Adipocyte (in vitro differentiated cells): ENCODE data around the gene CDH26.

ENCODE experiments used
- DNase-seq: peaks from one replicate; pipeline ENCODE4 v3.0.0-alpha.2; 2015; ENCODE audit warnings: low read depth
- H3K27me3 ChIP-seq: replicated peaks from 2 replicates; pipeline ENCODE4 v1.7.0; 2013; ENCODE audit warnings: mild to moderate bottlenecking, low read length, moderate library complexity; ENCODE audit not compliant: control insufficient read depth, insufficient read depth
- H3K36me3 ChIP-seq: 2 replicates; pipeline ENCODE4 v1.7.0; 2013; ENCODE audit warnings: low read length, mild to moderate bottlenecking, moderate library complexity; ENCODE audit not compliant: control insufficient read depth, insufficient read depth, severe bottlenecking
- H3K4me1 ChIP-seq: 2 replicates; pipeline ENCODE4 v1.7.0; 2013; ENCODE audit warnings: mild to moderate bottlenecking, low read length, moderate library complexity; ENCODE audit not compliant: control insufficient read depth, insufficient read depth
- H3K4me3 ChIP-seq: 2 replicates; pipeline ENCODE4 v1.7.0; 2013; ENCODE audit warnings: mild to moderate bottlenecking, low read length, moderate library complexity
- H3K9ac ChIP-seq: 2 replicates; pipeline ENCODE4 v1.7.0; 2013; ENCODE audit warnings: mild to moderate bottlenecking, low read length, moderate library complexity
- H3K9me3 ChIP-seq: 2 replicates; pipeline ENCODE4 v1.7.0; 2013; ENCODE audit warnings: mild to moderate bottlenecking, low read length, moderate library complexity; ENCODE audit not compliant: control insufficient read depth

Gene CDH26

DNA sequence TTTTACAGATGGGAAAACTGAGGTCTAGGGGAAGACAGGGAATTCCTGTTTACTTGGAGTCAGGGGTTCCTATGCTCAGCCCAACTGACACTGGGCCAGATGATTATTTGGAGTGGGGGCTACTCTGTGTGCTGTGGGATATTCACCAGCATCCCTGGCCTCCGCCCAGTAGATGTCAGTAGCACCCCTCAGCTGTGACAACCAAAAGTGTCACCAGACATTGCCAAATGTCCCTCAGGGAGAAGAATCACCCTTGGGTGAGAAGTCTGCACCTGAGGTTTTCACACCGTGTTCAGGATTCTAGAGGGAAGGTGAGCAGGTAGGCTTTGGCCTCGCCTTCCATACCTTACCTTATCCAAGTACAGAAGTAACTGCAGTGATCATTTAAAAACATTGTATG is 27.6 kb downstream of the CDH26 start:
- Histone ChIP-seq H3K9me3 (peaks cover 6% of the 10 kb centered on the region), H3K27me3 (no peaks in the 10 kb centered on the region), H3K4me1 (no peaks in the 10 kb centered on the region), H3K9ac (no peak overlapping the region), H3K36me3 (no peaks in the 10 kb centered on the region), H3K4me3 (no peak overlapping the region)
- no peak for DNase-seq

DNA sequence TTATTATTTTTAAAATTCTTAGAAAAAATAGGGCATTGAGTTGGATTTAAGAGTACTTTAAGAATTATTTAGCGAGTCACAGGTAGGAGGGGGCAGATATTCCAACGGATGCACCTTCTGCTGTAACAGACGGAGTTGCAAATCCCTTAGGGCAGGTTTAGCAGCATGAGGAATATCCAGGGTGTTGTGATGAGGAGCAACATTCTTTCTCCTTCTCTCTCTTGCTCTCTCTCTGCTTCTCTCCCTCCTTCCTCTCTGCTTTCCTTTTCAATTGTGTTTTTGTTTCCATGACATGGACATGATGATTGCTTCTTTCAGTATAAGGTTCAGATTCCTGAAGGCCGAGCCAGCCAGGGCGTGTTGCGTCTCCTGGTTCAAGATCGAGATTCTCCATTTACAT is 28.9 kb downstream of the CDH26 start:
- DNase-seq, result no peak
- Histone ChIP-seq H3K9ac (no peak overlapping the region), H3K36me3 (no peaks in the 10 kb centered on the region), H3K4me3 (no peak overlapping the region), H3K9me3 (peaks cover 2% of the 10 kb centered on the region), H3K4me1 (peaks cover 8% of the 10 kb centered on the region), H3K27me3 (no peaks in the 10 kb centered on the region)

DNA sequence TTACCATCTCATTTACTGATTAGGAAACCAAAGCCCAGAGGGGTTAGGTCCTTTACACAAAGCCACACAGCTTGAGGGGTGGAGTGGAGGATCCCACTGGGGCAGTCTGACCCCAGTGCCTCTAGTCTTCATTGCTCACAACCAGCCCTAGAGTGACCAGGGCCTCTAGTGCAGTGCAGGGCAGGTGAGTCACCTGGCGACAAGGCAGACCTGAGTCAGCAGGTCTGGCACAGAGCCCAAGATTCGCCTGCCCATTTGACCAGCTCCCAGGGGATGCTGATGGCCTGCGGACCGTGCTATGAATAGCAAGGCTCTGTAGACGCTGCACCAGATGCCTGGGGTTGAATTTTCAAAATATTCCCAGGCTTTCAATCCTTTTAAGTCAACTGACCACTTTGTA is 29.9 kb downstream of the CDH26 start:
- Histone ChIP-seq H3K4me1 (peaks cover 8% of the 10 kb centered on the region), H3K36me3 (no peaks in the 10 kb centered on the region), H3K27me3 (no peaks in the 10 kb centered on the region), H3K9ac (no peak overlapping the region), H3K4me3 (no peak overlapping the region), H3K9me3 (no peaks in the 10 kb centered on the region)
- DNase-seq, result no peak

DNA sequence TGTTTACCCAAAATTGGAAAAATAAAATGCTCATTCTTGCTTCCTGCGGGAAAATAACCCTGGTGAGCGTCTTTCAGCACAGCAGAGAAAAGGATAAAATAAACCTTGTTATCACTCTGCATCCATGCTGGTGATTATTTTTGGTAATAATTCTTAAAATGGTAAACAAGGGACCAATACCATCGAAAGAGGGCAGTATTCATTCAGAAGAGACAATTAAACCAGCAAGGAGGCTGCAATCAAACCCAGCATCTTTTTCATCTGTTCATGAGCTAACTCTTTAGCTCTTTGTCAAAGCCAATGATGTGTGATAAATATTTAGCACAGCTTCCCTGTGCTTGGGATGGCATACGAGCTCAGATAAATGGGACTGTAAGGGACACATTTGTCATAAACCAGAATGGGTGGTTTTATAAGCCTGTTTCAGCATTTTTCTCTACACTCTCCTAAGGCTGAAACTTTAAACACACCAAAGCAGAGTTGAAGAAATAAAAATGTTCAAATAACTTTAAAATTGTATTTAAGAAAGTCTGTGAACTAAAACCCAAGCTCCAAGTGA is 34.4 kb downstream of the CDH26 start:
- Histone ChIP-seq H3K9ac (no peak overlapping the region), H3K4me3 (no peak overlapping the region), H3K4me1 (peaks cover 8% of the 10 kb centered on the region), H3K9me3 (no peaks in the 10 kb centered on the region), H3K27me3 (peaks cover 7% of the 10 kb centered on the region), H3K36me3 (no peaks in the 10 kb centered on the region)
- DNase-seq, result peak; percentile 28

DNA sequence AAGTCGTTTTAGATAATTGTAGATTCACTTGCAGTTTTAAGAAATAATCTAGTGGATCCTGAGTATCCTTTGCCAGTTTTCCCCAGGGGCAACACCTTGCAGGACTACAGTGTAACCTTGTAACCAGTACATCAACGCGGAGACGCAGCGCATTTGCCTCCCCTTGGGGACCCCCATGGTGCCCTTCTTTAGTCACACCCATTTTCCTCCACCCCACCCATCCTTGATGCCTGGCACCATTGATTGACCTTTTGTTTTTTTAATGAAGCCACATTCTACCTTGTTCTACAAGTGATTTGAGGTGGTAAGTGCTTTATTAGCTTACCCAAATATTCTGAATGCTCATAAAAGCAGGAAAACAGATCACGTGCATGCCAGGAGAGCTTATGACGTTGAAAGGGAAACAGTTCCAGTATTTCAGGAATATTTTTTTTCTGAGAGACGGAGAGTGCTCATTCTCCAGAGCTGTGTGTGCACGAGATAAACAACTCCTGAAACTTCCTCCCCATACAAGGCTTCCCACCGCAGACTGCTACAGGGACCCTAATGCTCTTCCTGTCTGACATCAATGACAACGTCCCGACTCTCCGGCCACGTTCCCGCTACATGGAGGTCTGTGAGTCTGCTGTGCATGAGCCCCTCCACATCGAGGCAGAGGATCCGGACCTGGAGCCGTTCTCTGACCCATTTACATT is 35.7 kb downstream of the CDH26 start:
- H3K27me3 ChIP-seq, result peaks cover 14% of the 10 kb centered on the region

DNA sequence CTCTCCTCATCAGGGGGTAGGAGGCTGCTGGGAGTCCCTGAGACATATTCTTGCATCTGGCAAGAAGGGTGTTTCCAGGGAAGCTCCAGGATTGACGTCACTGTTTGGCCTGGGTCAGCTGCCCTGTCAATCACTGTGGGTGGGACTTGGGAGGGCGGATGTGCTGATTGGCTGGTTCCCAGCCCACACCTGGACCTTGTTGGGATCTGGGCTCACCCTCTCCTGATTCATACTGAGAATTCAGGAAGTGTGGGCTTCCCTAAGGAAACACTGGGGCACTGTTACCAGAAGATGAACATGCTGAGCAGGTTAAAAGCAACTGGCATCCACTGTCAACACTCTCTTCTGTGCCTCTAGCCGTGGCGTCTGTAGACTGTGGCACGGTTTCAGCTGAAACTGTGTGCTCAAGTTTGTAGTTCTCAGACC is 36.5 kb downstream of the CDH26 start:
- Histone ChIP-seq H3K9ac (no peak overlapping the region), H3K4me3 (no peak overlapping the region), H3K36me3 (no peaks in the 10 kb centered on the region), H3K27me3 (peaks cover 16% of the 10 kb centered on the region), H3K9me3 (no peaks in the 10 kb centered on the region), H3K4me1 (peaks cover 8% of the 10 kb centered on the region)
- DNase-seq, result no peak

More for the DNA sequence above, 35.7 kb downstream of the CDH26 start:
- H3K9ac ChIP-seq, result no peak overlapping the region
- H3K36me3 ChIP-seq, result no peaks in the 10 kb centered on the region
- no peak overlapping the region for H3K4me3 ChIP-seq
- peaks cover 8% of the 10 kb centered on the region for H3K4me1 ChIP-seq
- DNase-seq, result no peak
- H3K9me3 ChIP-seq, result no peaks in the 10 kb centered on the region

DNA sequence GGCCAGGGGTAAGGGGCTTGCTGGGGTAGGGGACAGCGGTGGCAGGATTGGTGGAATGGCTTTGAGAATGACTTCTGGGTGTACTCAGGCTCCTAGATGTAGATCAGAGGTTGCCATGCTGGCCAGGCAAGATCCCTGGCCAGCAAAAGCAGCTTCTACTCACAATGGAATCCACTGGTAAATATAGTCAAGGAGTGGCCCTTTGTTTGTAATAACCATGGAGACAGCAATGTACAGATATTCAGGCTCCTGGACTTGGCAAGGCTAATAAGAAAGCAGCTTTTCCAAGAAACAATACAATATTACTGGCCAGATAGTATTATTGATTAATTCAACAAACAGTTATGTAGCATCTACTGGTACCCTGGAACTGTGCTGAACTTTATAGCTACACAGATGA is 37.9 kb downstream of the CDH26 start:
- DNase-seq, result no peak
- Histone ChIP-seq H3K9ac (no peak overlapping the region), H3K4me1 (peaks cover 15% of the 10 kb centered on the region), H3K27me3 (peaks cover 16% of the 10 kb centered on the region), H3K36me3 (no peaks in the 10 kb centered on the region), H3K4me3 (no peak overlapping the region), H3K9me3 (no peaks in the 10 kb centered on the region)

DNA sequence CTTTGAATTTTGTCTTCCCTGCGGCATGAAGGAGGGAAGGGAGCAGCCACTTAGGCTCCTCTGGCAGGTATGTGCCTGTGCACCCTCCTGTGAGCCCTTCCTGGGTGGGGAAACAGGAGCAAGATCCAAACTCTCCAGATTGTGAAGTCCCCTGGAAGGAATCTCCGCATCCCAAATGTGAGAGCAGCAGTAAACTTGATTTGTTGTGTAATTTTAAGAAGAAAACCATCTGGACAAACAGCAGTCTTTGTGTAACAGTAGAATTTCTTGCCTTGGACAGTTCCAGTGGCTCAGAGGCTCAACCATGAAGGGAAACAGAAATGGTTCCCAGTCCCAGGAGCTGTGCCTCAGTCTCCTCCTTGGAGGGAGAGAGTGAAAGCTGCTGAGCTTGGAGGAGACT is 39.7 kb downstream of the CDH26 start:
- Histone ChIP-seq H3K9ac (no peak overlapping the region), H3K4me1 (peaks cover 15% of the 10 kb centered on the region), H3K36me3 (no peaks in the 10 kb centered on the region), H3K4me3 (no peak overlapping the region), H3K27me3 (peaks cover 16% of the 10 kb centered on the region), H3K9me3 (no peaks in the 10 kb centered on the region)
- DNase-seq, result no peak

DNA sequence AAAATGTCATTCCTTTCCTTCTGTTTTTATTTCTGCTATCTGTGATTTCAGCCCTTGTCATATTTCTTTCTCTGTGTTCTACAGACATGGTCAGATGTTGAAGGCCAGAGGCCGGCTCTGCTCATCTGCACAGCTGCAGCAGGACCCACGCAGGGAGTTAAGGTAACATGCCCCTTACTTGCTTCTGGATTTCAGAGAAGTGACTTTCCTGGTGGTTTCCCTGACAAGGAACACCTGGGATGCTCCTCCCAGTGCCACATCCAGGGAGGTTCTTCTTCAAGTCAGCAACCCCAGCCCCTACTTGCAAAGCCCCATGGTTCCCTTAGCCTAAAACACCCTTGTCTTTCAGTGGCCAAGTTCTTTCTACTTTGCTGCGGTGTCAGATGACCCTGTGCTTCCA is 41.3 kb downstream of the CDH26 start:
- Histone ChIP-seq H3K9ac (no peak overlapping the region), H3K4me3 (no peak overlapping the region), H3K27me3 (peaks cover 9% of the 10 kb centered on the region), H3K36me3 (no peaks in the 10 kb centered on the region), H3K9me3 (no peaks in the 10 kb centered on the region), H3K4me1 (peaks cover 15% of the 10 kb centered on the region)
- no peak for DNase-seq

DNA sequence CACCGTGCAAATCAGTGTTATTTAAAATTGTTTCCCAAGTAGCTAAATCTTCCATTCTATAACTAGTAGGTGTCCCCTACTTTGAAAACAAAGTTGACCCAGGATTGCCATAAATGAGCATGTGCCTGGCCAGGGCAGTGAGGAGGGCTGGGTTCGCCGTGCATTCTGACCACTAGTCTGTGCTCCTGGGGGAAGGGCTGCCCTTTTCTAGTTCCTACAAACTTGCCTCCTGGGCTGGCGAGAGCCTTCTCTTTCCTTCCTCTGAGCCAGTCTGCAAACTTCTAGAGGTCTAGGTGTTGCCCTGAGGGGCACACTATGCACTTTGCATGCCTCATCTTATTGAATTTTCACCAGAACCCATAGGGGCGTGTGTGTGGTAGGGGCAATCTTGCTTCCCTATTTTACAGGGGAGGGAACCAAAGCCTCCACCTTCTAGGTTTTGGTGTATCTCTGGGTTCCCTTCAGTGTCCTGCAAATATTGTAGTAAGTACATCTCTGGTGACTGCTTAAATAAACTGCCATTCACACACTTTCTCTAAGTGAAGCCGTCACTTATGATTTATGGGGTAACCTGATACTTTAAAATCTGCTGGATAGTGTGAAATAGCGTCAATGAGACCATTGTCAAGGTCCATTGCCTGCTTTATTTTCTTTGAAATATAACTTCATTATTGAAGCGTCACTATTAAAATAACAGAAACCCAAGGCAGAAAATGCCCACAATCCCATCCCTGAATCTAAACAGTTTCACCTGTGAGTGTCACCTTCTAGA is 42.2 kb downstream of the CDH26 start:
- no peaks in the 10 kb centered on the region for H3K9me3 ChIP-seq
- H3K4me3 ChIP-seq, result peak overlapping the region; percentile 48
- peaks cover 15% of the 10 kb centered on the region for H3K4me1 ChIP-seq
- peaks cover 9% of the 10 kb centered on the region for H3K27me3 ChIP-seq
- no peak overlapping the region for H3K9ac ChIP-seq
- no peak for DNase-seq
- no peaks in the 10 kb centered on the region for H3K36me3 ChIP-seq

DNA sequence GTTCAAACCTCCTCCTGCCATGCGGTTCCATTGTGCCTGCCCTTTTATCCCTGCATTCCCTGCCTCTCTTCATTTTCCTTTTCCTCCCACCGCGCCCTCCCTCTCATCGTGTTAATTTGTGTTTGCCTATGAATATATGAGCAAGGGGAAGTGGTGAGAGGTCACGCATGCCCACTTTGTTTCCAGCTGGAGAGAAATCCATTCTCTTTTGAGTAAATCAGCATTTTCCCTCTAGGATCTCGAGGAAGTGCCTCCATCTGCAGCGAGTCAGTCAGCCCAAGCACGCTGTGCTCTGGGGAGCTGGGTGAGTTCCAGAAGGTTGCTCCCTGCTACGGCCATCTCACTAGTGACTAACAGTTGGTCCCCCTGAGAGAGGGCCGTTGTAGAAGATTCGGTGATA is 42.9 kb downstream of the CDH26 start:
- Histone ChIP-seq H3K4me3 (peak overlapping the region; percentile 48), H3K4me1 (peaks cover 15% of the 10 kb centered on the region), H3K9ac (no peak overlapping the region), H3K9me3 (no peaks in the 10 kb centered on the region), H3K27me3 (peaks cover 9% of the 10 kb centered on the region), H3K36me3 (no peaks in the 10 kb centered on the region)
- DNase-seq, result no peak
